Stimulated activated CD8-positive, alpha-beta memory T cell treated with anti-CD3 and anti-CD28 coated beads, Interleukin-15, amount 100 ng/mL, for 1 hour (primary cell): Measurements from ENCODE around the gene PLBD2.

Experiments
- DNase-seq: peaks from one replicate; pipeline ENCODE4 v3.0.0-alpha.2; 2020; ENCODE audit warnings: low read depth

Gene PLBD2

DNA sequence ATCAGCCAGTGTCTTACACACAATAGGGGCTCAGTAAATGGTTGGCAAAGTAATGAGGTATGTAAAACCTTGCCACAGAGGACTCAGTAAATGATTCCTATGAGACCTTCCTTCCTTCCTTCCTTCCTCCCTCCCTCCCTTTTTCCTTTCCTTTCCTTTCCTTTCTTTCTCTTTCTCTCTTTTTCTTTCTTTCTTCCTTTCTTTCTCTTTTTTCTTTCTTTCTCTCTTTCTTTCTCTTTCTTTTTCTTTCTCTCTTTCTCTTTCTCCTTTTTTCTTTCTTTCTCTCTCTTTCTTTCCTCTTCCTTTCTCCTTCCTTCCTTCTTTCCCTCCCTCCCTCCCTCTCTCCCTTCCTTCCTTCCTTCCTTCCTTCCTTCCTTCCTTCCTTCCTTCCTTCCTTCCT lies 37.8 kb downstream of the PLBD2 start:
- no peak for DNase-seq

DNA sequence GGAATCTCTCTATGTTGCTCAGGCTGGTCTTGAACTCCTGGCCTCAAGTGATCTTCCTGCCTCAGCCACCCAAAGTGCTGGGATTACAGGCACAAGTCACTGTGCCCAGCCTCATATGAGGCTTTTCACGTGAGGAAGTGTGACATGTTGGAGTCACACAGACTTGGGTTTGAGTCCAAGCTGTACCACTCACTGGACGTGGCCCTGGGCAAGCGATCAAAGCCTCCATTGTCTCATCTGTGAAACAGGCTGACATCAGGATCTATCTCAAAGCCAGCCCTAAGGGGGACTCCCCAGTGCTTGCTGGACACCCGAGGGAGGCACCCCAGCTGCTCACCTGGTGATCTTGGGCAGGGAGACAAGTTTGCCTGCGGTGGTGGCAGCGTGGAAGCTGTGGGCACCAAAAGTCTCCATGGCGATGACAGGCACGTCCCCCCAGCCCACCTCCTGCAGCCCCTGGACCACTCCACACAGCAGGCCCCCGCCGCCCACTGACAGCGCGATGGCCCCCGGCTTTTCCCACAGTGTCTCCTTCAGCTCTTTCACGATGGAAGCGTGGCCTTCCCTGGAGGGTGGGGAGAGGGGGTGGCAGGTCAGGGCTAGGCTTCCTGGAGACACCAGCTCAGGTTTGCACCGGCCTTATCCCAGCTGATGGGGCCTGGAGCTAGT lies 38.6 kb downstream of the PLBD2 start:
- DNase-seq, result no peak

GRCh38 chr12:113397497-113398197 lies 39.3 kb downstream of the PLBD2 start:
- no peak for DNase-seq

- no peak for DNase-seq
These were observed 40.2 kb downstream of the PLBD2 start for GRCh38 chr12:113398346-113399290.

DNA sequence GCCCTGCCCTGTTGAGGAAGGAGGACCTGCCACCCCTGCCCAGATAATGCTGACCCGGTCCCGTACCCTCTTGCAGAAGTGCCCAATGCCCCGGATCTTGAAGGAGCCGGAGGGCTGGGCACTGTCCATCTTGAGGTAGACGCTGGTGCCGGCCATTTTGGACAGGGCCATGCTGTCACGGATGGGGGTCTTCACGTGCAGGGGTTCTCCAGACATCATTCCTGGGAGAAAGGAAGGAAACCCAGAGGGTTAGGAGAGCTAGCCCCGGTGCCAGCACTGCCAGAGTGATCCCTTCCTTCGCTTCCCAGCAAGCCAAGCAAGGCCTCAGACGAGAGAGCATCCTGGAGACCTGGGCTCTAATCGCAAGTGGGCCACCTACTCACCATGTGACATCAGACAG lies 41.1 kb downstream of the PLBD2 start:
- DNase-seq, result no peak

DNA sequence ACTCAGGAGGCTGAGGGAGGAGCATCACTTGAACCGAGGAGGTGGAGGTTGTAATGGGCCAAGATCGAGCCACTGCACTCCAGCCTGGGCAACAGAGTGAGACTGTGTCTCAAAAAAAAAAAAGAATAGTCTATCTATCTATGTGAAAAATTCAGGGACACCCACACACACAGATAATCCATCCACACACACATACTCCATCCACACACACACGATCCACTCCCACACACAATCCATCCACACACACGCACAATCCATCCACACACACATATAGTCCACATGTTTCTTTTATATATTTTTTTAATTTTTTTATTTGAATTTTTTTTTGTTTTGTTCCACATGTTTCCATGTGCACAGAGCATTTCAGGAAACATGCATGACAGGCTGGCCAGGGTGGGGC lies 42.0 kb downstream of the PLBD2 start:
- no peak for DNase-seq

GRCh38 chr12:113401066-113402000 lies 42.9 kb downstream of the PLBD2 start:
- DNase-seq, result no peak

GRCh38 chr12:113402586-113403260 lies 44.3 kb downstream of the PLBD2 start:
- no peak for DNase-seq

DNA sequence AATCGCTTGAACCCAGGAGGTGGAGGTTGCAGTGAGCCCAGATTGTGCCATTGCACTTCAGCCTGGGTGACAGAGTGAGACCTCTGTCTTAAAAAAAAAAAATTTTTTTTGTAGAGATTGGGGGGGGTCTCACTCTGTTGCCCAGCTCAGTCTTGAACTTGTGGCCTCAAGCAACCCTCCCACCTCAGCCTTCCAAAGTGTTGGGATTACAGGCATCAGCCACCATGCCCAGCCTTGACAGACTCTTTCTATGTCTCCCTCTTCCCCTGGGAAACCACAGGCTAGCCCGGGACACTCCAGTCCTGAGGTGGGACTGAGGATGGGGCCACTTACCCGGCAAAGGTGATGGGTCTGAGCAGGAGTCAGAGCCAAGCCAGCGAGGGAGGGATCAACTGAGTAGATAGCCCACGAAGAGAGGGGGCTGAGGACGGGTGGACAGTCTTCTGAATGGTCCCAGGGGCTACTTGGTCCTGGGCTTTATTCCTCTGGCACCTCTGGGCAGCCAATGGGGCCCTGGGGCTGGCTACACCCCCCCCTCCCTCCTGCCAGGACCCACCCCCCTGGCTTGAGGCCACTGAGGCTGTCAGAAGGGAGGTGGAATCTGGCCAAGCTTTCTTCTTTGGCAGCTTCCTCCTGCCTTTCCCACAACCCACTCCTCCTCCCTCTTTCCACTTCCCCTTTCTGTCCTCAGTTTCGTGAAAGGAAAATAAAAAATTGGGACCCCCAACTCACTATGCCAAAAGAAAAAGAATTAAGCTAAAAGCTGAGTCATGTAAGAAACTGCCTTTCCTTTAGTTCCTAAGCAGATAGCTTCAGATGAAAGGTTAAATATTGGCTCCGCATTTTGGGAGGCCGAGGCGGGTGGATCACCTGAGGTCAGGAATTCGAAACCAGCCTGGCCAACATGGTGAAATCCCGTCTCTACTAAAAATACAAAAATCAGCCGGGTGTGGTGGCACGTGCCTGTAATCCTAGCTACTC lies 45.3 kb downstream of the PLBD2 start, which contains the start of gene SDS:
SDS (minus strand) TSS at position 453 of the 981 bp plus-strand sequence. CDS start 4,179 bp downstream, outside the sequence.
- DNase-seq, result no peak

GRCh38 chr12:113405694-113406093 lies 47.3 kb downstream of the PLBD2 start:
- DNase-seq, result no peak

DNA sequence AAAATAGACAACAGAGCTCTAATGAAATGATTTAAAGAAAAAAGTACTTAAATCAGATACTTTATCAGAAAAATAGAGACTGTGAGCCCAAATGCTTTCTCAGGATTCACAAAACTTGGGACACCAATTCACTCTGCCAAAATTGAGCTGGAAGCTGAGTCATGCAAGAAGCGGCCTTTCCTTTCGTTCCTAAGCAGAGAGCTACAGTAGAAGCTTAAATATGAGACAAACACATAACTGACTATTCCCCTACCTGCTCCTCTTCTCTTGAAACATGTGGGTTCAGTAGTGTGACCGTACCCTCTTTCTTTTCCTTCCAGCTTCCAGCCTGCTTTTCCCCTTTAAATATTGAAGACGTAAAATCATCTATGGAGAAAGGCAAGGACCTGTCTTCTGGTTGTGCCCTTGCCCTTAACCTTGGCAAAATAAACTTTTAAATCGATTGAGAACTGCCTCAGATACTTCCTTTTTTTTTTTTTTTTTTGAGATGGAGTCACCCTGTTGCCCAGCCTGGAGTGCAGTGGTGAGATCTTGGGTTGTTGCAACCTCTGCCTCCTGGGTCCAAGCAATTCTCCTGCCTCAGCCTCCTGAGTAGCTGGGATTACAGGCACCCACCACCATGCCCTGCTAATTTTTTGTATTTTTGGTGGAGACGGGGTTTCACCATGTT lies 49.7 kb downstream of the PLBD2 start:
- DNase-seq, result no peak

- DNase-seq, result no peak
These were observed 50.4 kb downstream of the PLBD2 start for GRCh38 chr12:113408756-113409298.

GRCh38 chr12:113409462-113410124 lies 51.2 kb downstream of the PLBD2 start:
- no peak for DNase-seq

- no peak for DNase-seq
These were observed 55.1 kb downstream of the PLBD2 start for GRCh38 chr12:113413488-113413939.

GRCh38 chr12:113414519-113415038 lies 56.2 kb downstream of the PLBD2 start:
- DNase-seq, result no peak

DNA sequence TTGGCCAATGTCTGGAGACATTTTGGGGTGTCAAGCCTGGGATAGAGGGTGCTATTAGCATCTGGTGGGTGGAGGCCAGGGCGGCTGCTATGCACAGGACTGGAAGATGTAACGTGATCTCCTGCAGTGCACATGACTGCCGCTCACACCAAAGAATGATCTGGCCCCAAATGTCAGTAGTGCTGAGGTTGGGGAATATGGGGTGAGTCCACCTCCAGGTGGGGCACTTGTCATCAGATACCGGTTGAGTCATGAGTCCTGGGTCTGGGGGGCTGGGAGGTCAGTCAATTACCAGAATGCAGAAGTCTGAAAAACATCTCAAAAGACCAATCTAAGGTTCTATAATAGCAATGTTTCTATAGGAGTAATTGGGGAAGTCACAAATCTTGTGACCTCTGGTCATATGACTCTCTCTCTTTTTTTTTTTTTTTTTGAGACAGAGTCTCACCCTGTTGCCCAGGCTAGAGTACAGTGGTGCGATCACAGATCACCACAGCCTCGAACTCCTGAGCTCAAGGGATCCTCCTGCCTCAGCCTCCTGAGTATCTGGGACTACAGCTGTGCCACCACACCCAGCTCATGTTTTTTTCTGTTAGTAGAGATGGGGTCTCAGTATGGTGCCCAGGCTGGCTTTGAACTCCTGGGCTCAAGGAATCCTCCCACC lies 57.8 kb downstream of the PLBD2 start:
- DNase-seq, result no peak

DNA sequence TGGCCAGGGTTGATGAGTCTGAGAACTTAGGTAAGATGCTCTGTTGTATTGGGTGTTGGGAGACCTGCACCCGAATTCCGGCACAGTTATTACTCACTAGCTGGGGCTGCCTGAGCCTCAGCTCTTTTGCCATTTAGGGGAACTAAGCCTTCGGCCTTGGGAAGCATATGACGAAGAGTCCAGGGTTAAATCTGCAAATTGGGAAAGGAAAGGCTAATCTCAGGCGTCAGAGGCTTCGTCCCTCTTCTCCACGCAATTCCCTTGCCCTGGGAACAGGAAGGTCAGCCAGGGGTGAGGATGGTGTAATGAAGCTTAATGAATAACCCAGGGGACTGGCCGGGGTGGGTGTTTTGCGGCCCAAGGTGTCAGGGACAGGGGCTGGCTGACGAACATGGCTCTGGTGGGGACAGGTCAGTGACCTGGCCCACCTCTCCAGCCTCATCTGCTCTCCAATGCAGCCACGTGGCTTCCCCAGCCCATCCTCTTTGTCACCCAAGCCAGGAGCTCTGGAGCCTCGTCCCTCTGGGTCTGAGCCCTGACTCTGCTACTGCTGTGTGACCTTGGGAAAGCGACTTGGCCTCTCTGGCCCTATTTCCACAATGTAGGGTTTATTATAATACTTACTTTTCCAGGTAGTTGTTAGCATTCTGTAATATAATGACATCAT lies 60.0 kb downstream of the PLBD2 start:
- DNase-seq, result no peak
